ENCODE results near the gene CTSO. TPM values are rescaled to one million over a fixed set of nuclear protein-coding genes. Genes with fewer than 3 reads are reported as not detected.

Gene CTSO
- total and polyA plus RNA-seq, 2 donors from 2014 or later = 22.9 to 40.3 TPM

- FAIRE-seq (no peak), DNase-seq (no peak)
- H3K4me3 ChIP-seq (ENCODE audit: low read length in 3 of 3) = no peak overlapping the region
- no peaks in the 10 kb centered on the region for H3K36me3 ChIP-seq (ENCODE audit: control insufficient read depth in 2 of 3, insufficient read depth in 3 of 3, low read length in 3 of 3)
- no peaks in the 10 kb centered on the region for H3K9me3 ChIP-seq (ENCODE audit: control insufficient read depth in 2 of 3, insufficient read depth in 1 of 3, low read length in 3 of 3)
- no peak overlapping the region for H3K27ac ChIP-seq (ENCODE audit: low read depth in 2 of 2, low read length in 2 of 2)
- TF ChIP-seq, protein P1, sequence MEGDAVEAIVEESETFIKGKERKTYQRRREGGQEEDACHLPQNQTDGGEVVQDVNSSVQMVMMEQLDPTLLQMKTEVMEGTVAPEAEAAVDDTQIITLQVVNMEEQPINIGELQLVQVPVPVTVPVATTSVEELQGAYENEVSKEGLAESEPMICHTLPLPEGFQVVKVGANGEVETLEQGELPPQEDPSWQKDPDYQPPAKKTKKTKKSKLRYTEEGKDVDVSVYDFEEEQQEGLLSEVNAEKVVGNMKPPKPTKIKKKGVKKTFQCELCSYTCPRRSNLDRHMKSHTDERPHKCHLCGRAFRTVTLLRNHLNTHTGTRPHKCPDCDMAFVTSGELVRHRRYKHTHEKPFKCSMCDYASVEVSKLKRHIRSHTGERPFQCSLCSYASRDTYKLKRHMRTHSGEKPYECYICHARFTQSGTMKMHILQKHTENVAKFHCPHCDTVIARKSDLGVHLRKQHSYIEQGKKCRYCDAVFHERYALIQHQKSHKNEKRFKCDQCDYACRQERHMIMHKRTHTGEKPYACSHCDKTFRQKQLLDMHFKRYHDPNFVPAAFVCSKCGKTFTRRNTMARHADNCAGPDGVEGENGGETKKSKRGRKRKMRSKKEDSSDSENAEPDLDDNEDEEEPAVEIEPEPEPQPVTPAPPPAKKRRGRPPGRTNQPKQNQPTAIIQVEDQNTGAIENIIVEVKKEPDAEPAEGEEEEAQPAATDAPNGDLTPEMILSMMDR (IDR thresholded peaks at IDR 0.05; ENCODE audit: borderline replicate concordance, extremely low read depth, insufficient read depth) = no peak
- no peaks in the 10 kb centered on the region for H3K4me1 ChIP-seq (ENCODE audit: control insufficient read depth in 2 of 3, insufficient read depth in 2 of 3, low read depth in 1 of 3, low read length in 3 of 3)
- H3K27me3 ChIP-seq (ENCODE audit: control insufficient read depth, insufficient read depth, low read length) = no peaks in the 10 kb centered on the region
- intact Hi-C loops (cut with DNase I) = no loop called here
- H3K9ac ChIP-seq (ENCODE audit: low read length in 3 of 3) = no peak overlapping the region
Measured at GRCh38 chr4:155966731-155967395, 13.2 kb upstream of the CTSO start.

- Histone ChIP-seq H3K27me3 (ENCODE audit: control insufficient read depth, insufficient read depth, low read length) (no peaks in the 10 kb centered on the region), H3K27ac (ENCODE audit: low read depth in 2 of 2, low read length in 2 of 2) (no peak overlapping the region), H3K4me1 (ENCODE audit: control insufficient read depth in 2 of 3, insufficient read depth in 2 of 3, low read depth in 1 of 3, low read length in 3 of 3) (no peaks in the 10 kb centered on the region), H3K9me3 (ENCODE audit: control insufficient read depth in 2 of 3, insufficient read depth in 1 of 3, low read length in 3 of 3) (no peaks in the 10 kb centered on the region), H3K4me3 (ENCODE audit: low read length in 3 of 3) (no peak overlapping the region), H3K9ac (ENCODE audit: low read length in 3 of 3) (no peak overlapping the region), H3K36me3 (ENCODE audit: control insufficient read depth in 2 of 3, insufficient read depth in 3 of 3, low read length in 3 of 3) (no peaks in the 10 kb centered on the region)
- TF ChIP-seq, protein P1 (IDR thresholded peaks at IDR 0.05; ENCODE audit: borderline replicate concordance, extremely low read depth, insufficient read depth) = no peak
- no peak for DNase-seq
- intact Hi-C loops (cut with DNase I) = no loop called here
- no peak for FAIRE-seq
Measured at GRCh38 chr4:155966171-155966570, 12.5 kb upstream of the CTSO start.

GRCh38 chr4:155964016-155964891, 10.6 kb upstream of the CTSO start:
- H3K4me3 ChIP-seq (ENCODE audit: low read length in 3 of 3) = no peak overlapping the region
- no peaks in the 10 kb centered on the region for H3K36me3 ChIP-seq (ENCODE audit: control insufficient read depth in 2 of 3, insufficient read depth in 3 of 3, low read length in 3 of 3)
- H3K27me3 ChIP-seq (ENCODE audit: control insufficient read depth, insufficient read depth, low read length) = no peaks in the 10 kb centered on the region
- no peaks in the 10 kb centered on the region for H3K4me1 ChIP-seq (ENCODE audit: control insufficient read depth in 2 of 3, insufficient read depth in 2 of 3, low read depth in 1 of 3, low read length in 3 of 3)
- no peak for DNase-seq
- TF ChIP-seq, protein P1 (IDR thresholded peaks at IDR 0.05; ENCODE audit: borderline replicate concordance, extremely low read depth, insufficient read depth) = no peak
- FAIRE-seq = no peak
- H3K9ac ChIP-seq (ENCODE audit: low read length in 3 of 3) = no peak overlapping the region
- H3K27ac ChIP-seq (ENCODE audit: low read depth in 2 of 2, low read length in 2 of 2) = no peak overlapping the region
- intact Hi-C loops (cut with DNase I) = no loop called here
- H3K9me3 ChIP-seq (ENCODE audit: control insufficient read depth in 2 of 3, insufficient read depth in 1 of 3, low read length in 3 of 3) = no peaks in the 10 kb centered on the region

All from kidney (tissue), 14 donors.